T-helper 1 cell treated with Interleukin-12 subunit alpha and Interleukin-12 subunit beta and Interleukin-4 antibody, amounts not matched to agents 30 μg/mL and 1 μg/mL, for 36 hours (primary cell): Measurements from ENCODE around the gene TBRG4.
"Not testable (repeated sequence)": the region's sequence is repeated elsewhere in the genome, so short reads cannot be mapped to it uniquely, and the experiment has no call there.

ENCODE experiments used
- H3K27ac Mint-ChIP-seq: one replicate; pipeline ENCODE4 v1.8.0; 2021; ENCODE audit warnings: mild to moderate bottlenecking, mixed read lengths
- H3K27me3 Mint-ChIP-seq: one replicate; pipeline ENCODE4 v1.8.0; 2021; ENCODE audit warnings: low read depth, mixed read lengths
- H3K36me3 Mint-ChIP-seq: one replicate; pipeline ENCODE4 v1.8.0; 2021; ENCODE audit warnings: low read depth, mixed read lengths
- H3K4me1 Mint-ChIP-seq: one replicate; pipeline ENCODE4 v1.8.0; 2021; ENCODE audit warnings: low read depth, mixed read lengths
- H3K4me3 Mint-ChIP-seq: one replicate; pipeline ENCODE4 v1.8.0; 2021; ENCODE audit warnings: mild to moderate bottlenecking, moderate library complexity, mixed read lengths
- H3K9me3 Mint-ChIP-seq: one replicate; pipeline ENCODE4 v1.8.0; 2021; ENCODE audit warnings: mixed read lengths

TBRG4 gene

DNA sequence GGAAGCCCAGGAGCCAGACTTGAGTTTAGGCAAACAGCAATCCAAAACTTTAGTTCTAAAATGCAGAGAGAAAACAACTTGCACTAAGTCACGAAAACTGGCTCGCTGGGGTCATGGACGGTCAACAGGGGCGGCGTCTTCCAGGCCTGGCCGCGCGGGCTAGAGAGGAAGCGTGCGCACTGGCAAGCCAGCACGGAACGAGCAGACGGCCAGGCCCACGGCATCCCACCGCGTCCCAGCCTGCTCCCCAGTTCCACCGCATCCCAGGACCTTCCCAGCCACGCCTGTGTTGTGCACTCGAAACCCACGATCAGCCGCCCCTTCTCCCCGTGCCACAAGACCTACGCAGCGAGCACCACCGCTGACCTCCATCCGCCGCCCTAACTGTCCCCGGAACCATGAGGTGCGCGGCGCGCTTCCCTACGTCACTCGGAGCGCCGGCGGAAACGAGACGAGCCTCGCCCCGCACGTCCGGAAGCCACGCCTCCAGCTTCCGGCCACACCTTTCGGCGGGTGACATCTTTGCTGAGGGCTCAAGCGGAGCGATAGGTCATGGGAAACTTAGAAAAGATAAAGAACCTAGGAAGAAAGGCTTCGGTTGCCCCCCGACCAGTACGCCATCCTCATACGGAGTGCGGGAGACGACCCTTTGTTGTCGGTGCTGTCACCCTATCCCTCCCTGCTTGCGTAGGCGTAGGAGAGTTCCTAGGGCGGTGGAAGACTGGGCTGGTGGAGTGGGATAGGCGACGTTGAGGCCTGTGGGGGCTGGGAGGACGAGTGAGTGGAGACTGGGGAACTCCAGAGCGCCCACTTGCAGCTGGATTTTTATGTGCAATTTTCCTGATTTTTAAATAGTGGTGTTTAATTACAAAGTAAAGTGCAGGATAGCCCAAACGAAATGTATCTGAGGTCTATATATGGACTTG is at the start of gene TBRG4:
Gene TBRG4 (minus strand): TSS at position 400 of the 926 bp plus-strand sequence. CDS start 2,460 bp downstream, outside the sequence.
- Mint-ChIP-seq H3K4me1 (peaks cover 38% of the 10 kb centered on the region), H3K36me3 (peaks cover 23% of the 10 kb centered on the region)

DNA sequence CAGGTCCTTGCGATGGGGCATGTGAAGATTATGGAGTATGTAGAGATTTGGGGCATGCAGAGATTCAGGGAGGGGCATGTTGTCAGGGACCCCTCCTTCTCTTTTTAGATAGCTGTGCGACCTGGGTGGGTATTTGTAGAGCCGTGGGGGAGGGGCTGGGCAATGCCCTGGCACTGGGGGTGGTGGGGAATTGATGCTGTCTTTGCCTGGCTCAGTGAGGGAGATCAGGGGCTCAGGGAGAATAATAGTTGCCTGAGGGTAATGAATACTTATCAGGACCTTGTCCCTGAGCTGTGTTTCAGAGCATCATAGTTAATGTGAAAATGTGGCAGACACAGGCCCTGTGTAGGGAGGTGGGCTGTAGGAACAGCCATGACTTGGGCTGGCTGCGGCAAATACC is 49.6 kb upstream of the TBRG4 start:
- Mint-ChIP-seq H3K9me3 (no peaks in the 10 kb centered on the region), H3K4me1 (peaks cover 9% of the 10 kb centered on the region), H3K27me3 (peaks cover 33% of the 10 kb centered on the region), H3K36me3 (no peaks in the 10 kb centered on the region), H3K4me3 (peak overlapping the region; percentile 18), H3K27ac (no peak overlapping the region)

More for the DNA sequence above, at the start of gene TBRG4:
- peak within 1 kb of the TSS; percentile 98 for H3K27ac Mint-ChIP-seq
- H3K4me3 Mint-ChIP-seq, result peak within 1 kb of the TSS; percentile 100
- peaks cover 29% of the 10 kb centered on the region for H3K27me3 Mint-ChIP-seq
- no peaks in the 10 kb centered on the region for H3K9me3 Mint-ChIP-seq

DNA sequence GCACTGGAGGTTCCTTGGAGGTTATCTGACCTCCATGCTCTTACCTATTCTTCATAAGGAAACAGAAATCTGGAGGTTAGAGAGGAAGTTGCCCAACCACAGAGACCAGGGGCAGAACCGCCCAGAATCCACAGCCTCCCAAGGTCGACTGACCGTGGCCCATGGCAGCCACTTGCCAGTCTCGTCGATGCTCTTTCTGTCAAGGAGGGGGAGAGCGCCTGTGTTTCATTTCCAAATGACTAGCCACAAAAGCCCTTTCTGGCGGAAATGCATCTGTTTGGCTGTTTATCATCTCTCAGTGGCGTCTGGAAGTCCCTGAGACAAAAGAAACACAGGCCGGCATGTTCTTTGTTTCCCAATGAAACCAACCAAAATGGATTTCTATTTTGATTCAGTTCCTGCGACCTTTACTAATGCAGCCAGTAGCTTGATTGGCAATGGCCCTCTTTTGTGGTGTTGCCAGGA is 49.0 kb upstream of the TBRG4 start:
- H3K36me3 Mint-ChIP-seq, result no peaks in the 10 kb centered on the region
- H3K27ac Mint-ChIP-seq, result no peak overlapping the region
- no peaks in the 10 kb centered on the region for H3K9me3 Mint-ChIP-seq
- H3K4me1 Mint-ChIP-seq, result peaks cover 9% of the 10 kb centered on the region
- H3K27me3 Mint-ChIP-seq, result peaks cover 29% of the 10 kb centered on the region
- H3K4me3 Mint-ChIP-seq, result no peak overlapping the region

DNA sequence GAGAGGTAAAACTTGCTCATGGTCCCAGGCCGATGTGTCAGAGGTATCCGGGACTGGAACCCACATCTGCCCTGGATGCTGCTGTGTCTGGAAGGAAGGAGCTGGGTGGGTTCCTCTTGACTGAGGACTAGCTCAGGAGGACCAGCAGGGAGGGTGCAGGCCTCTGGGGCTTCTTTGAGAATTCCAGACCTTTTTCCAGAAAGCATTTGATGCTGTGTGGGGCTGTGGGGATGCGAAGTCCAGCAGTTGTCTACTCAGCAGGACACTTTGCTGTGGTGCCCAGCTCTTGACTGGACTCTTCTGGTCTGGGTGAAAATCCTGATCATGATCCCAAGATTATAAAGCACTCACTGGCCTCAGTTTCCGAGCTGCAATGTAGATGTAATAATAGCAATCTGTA is 47.8 kb upstream of the TBRG4 start:
- no peak overlapping the region for H3K27ac Mint-ChIP-seq
- no peak overlapping the region for H3K4me3 Mint-ChIP-seq
- peaks cover 9% of the 10 kb centered on the region for H3K4me1 Mint-ChIP-seq
- no peaks in the 10 kb centered on the region for H3K9me3 Mint-ChIP-seq
- H3K27me3 Mint-ChIP-seq, result peaks cover 28% of the 10 kb centered on the region
- no peaks in the 10 kb centered on the region for H3K36me3 Mint-ChIP-seq

DNA sequence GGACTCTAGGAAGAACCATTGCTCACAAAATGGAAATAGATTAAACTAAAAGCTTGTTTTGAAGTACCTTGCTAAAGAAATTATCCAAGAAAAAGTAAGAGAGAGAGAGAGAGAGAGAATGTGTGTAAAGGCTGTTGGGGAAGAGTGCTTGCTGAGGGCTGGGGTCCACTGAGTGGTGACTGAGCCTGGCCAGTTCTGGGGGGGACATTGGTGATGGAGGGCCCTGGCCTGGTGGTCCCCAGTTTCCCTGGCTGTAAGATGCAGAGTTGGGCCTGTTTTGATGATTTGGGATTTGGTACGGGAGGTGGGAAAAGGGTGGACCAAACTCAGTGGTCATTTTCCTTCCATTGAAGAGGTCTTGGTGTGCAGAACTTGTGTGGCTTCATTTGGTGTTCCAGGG is 47.0 kb upstream of the TBRG4 start:
- no peak overlapping the region for H3K4me3 Mint-ChIP-seq
- H3K27me3 Mint-ChIP-seq, result peaks cover 28% of the 10 kb centered on the region
- no peaks in the 10 kb centered on the region for H3K9me3 Mint-ChIP-seq
- peaks cover 9% of the 10 kb centered on the region for H3K4me1 Mint-ChIP-seq
- H3K27ac Mint-ChIP-seq, result no peak overlapping the region
- H3K36me3 Mint-ChIP-seq, result no peaks in the 10 kb centered on the region

DNA sequence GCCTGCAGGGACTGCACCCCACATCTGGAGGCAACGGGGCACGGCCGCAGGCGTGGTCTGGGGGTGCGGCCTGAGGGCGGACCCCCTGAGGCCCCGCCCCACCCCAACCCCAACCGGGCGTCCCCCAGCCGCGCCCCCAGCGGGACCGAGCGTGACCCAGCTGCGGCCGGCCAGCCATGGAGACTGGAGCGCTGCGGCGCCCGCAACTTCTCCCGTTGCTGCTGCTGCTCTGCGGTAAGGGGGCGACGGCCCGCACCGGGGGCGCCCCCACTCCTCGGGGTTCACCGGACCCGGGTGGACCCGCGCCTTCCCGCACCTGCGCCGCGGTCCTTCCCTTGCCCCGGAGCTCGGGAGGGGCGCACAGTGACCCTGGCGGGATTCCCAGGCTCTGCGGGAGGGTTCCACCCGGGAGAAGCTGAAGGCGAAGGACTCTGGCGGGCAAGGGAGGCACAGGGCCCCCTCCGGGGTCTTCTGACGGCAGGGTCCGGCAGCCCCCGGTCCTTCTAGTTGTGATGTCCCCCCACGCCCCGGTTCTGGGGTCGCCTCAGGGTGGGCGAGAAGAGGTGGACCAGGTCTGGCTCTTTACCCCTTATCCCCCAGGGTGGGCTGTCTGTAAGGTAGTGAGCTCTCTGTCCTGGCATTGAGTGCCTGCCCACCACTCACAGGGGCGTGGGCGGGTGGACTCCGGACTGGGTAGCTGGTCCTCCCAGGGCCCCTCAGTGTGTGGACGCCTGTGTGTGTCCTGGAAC is 46.3 kb upstream of the TBRG4 start, which contains the start of gene RAMP3:
Gene RAMP3 (plus strand): TSS at position 139 of the 749 bp plus-strand sequence. CDS start 38 bp downstream, at position 177.
- no peaks in the 10 kb centered on the region for H3K36me3 Mint-ChIP-seq
- no peak within 1 kb of the TSS for H3K27ac Mint-ChIP-seq
- peaks cover 28% of the 10 kb centered on the region for H3K27me3 Mint-ChIP-seq
- H3K4me1 Mint-ChIP-seq, result peaks cover 9% of the 10 kb centered on the region
- no peaks in the 10 kb centered on the region for H3K9me3 Mint-ChIP-seq
- H3K4me3 Mint-ChIP-seq, result no peak within 1 kb of the TSS

DNA sequence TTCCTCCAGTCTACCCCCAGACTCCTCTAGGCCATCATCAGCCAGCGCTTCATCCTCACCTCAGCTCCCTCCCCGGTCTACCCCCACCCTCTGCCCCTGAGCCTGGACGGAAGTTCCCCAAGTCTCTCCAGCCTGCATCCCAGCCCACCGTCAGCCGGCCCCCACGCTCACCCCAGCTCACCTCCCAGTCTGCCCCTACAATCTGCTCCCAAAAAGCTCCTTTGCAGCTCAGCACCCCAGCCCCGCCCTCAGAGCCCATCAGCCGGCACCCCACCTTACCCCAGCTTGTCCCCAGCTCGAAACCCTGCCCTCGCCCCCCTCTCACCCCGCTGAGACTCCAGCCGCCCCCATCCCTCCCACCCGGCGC is 45.8 kb upstream of the TBRG4 start:
- H3K27ac Mint-ChIP-seq, result no peak overlapping the region
- H3K36me3 Mint-ChIP-seq, result no peaks in the 10 kb centered on the region
- H3K4me3 Mint-ChIP-seq, result no peak overlapping the region
- no peaks in the 10 kb centered on the region for H3K9me3 Mint-ChIP-seq
- H3K4me1 Mint-ChIP-seq, result peaks cover 9% of the 10 kb centered on the region
- peaks cover 32% of the 10 kb centered on the region for H3K27me3 Mint-ChIP-seq

DNA sequence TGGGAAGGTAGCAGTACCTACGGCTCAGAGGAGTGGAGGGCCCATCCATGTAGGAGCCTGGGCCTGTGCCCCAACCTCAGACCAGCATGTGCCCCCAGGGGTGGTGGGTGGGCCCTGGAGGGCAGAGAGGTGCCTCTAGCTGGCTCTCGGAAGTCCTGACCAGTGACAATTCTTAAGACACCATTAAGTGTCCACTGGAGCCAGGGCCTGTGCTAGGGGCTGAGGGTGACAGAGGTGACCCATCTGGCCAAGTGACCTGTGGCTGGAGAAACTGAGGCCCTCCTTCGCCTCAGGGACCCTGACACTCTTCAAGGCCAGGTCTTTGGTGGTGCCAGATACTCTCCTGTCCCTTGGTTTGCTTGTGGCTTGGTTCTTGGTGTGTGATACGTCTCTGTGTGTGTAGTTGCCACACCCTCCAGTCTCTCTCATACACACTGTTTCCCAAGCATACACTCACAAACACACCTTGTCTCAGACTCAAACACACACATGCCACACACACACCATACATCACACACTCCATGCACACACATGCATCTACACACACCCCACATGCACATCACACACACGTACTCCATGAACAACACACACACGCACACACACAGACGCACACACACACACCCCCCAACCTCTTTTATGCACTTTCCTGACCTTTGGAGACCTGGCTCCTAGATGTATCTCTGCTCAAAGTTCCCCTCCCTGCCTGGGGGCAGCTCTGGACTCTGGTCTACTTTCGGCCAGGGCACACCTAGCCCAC is 45.2 kb upstream of the TBRG4 start:
- Mint-ChIP-seq H3K27me3 (peaks cover 32% of the 10 kb centered on the region), H3K36me3 (no peaks in the 10 kb centered on the region), H3K4me3 (no peak overlapping the region), H3K4me1 (peaks cover 9% of the 10 kb centered on the region), H3K9me3 (no peaks in the 10 kb centered on the region), H3K27ac (no peak overlapping the region)

DNA sequence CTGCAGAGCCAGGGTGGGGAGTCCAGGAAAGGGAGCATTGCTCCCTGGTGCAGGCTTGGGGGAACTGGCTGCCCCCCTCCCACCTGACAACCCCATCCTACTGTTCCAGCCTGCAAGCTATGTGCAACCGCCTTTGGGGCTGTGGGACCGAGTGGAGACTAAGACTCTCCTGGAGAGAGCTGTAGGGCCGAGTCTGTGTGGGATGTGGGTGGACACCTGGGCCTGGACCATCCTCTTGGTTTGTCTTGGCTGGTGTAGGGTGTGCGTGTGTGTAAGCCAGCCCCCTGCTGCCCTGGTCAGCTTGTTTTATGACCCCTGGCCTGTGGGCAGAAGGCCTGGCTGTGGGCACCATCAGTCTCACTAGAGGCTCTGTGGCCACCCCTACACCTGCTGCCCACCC is 44.4 kb upstream of the TBRG4 start:
- no peaks in the 10 kb centered on the region for H3K36me3 Mint-ChIP-seq

DNA sequence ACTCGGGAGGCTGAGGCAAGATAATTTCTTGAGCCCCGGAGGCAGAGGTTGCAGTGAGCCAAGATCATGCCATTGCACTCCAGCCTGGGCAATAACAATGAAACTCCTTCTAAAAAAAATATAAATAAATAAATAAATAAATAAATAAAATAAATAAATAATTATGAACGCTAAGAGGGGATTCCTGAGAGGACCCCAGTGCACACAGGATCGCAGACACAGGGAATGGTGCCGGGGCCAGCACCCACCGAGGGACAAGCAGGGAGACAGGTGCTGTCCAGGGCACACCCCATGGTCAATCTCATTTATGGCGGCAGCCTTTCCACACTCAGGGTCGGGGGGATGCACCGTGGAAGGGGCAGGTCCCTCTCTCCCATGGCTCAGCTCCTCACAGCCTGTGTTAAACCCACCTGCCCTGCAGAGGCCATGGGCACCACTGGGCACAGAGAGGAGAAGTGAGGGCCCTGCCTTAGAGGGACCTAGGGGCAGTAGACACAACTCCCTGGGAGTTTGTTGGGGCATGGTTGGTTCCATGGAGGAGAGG is 43.9 kb upstream of the TBRG4 start:
- Mint-ChIP-seq H3K27me3 (peaks cover 32% of the 10 kb centered on the region), H3K9me3 (no peaks in the 10 kb centered on the region), H3K4me3 (no peak overlapping the region), H3K36me3 (no peaks in the 10 kb centered on the region), H3K27ac (no peak overlapping the region), H3K4me1 (peaks cover 2% of the 10 kb centered on the region)

More for the DNA sequence above, 44.4 kb upstream of the TBRG4 start:
- Mint-ChIP-seq H3K27me3 (peaks cover 32% of the 10 kb centered on the region), H3K4me1 (peaks cover 3% of the 10 kb centered on the region), H3K4me3 (no peak overlapping the region), H3K9me3 (no peaks in the 10 kb centered on the region), H3K27ac (no peak overlapping the region)

DNA sequence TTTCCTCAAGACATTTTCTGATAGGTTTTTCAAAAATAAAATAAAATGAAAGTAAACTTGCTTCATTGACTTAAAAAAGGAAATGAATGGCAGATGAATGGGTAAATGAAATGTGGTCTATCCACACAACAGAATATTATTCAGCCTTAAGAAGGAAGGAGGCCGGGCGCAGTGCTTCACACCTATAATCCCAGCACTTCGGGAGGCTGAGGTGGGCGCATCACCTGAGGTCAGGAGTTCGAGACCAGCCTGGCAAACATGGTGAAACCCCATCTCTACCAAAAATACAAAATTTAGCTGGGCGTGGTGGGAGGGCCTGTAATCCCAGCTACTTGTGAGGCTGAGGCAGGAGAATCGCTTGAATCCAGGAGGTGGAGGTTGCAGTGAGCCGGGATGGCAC is 42.4 kb upstream of the TBRG4 start:
- H3K4me3 Mint-ChIP-seq, H3K36me3 Mint-ChIP-seq, H3K9me3 Mint-ChIP-seq, H3K4me1 Mint-ChIP-seq, H3K27ac Mint-ChIP-seq: not testable (repeated sequence)
- H3K27me3 Mint-ChIP-seq, result peaks cover 34% of the 10 kb centered on the region

DNA sequence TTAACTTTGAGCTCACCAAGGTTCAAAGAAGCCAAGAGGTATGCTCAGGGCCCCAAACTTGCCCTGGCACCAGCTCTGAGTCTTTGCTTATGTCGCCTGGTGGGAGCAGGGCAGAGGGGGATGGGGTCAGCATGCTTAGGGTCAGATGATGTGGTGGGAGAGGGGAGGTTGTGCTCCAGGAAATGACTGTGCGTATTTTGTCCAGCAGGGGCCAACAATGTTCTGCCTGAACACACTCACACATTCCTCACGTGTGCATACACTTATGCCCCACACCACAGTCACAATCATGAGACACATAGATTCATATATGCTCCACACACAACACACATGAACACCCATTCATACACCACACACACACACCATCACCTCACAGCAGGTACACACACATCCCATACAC is 41.7 kb upstream of the TBRG4 start:
- Mint-ChIP-seq H3K36me3 (no peaks in the 10 kb centered on the region), H3K27me3 (peaks cover 32% of the 10 kb centered on the region), H3K9me3 (no peaks in the 10 kb centered on the region), H3K27ac (no peak overlapping the region), H3K4me1 (no peaks in the 10 kb centered on the region), H3K4me3 (no peak overlapping the region)

DNA sequence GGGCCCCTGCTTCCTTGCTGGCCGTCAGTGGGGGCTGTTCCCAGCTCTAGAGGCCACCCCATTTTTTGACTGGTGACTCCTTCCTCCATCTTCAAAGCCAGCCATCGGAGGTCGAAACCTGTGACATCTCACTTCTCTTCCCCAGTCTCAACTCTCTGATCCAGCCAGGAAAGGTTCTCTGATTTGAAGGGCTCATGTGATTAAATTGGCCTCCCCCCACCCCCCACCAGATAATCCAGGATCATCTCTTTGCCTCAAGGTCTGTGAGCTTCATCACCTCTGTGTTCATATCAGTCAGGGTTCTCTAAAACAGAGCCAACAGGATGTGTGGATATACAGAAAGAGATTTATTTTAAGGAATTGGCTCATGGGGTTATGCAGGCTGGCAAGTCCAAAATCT is 40.5 kb upstream of the TBRG4 start:
- Mint-ChIP-seq H3K4me3 (no peak overlapping the region), H3K36me3 (no peaks in the 10 kb centered on the region), H3K27me3 (peaks cover 26% of the 10 kb centered on the region), H3K9me3 (no peaks in the 10 kb centered on the region), H3K4me1 (no peaks in the 10 kb centered on the region), H3K27ac (no peak overlapping the region)

DNA sequence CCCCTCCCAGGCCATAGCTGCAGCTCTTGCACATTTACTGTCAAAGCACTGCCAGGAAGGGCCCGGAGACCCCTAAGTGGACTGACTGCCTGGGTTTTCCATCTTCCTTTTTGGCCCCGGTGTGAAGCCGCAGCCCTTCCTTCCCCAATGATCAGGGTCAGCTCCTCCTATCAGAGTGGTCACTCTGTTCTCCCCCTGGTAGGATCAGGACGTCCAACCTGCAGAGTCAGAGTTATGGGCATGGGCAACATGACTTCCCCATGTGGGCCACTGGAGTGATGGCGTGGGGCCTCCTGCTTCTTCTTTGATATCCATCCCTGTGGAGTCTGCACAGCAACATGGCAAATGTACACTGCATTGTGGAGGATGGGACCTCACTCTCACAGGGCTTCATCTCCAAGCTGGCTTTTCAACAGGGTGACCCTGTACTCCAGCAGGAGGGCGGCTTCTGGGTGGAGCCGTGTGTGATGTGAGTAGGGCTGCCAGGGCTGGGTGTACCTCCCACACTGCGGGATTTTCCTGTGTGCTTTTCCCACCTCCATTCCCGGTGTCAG is 39.7 kb upstream of the TBRG4 start:
- no peak overlapping the region for H3K27ac Mint-ChIP-seq
- no peaks in the 10 kb centered on the region for H3K9me3 Mint-ChIP-seq
- no peaks in the 10 kb centered on the region for H3K4me1 Mint-ChIP-seq
- no peak overlapping the region for H3K4me3 Mint-ChIP-seq
- H3K27me3 Mint-ChIP-seq, result peaks cover 22% of the 10 kb centered on the region
- no peaks in the 10 kb centered on the region for H3K36me3 Mint-ChIP-seq
